Activated CD4-positive, alpha-beta T cell treated with anti-CD3 and anti-CD28 coated beads, Interleukin-2, amount 50 U/mL, for 4 hours (primary cell): ENCODE results near the gene BPNT1.
"Not testable (repeated sequence)": the region's sequence is repeated elsewhere in the genome, so short reads cannot be mapped to it uniquely, and the experiment has no call there.

ENCODE experiments used
- DNase-seq, 2 experiments: peaks; one replicate each; pipeline ENCODE4 v3.0.0-alpha.2; 2020

The BPNT1 gene

GRCh38 chr1:220089650-220090556 lies at the start of gene BPNT1:
Gene BPNT1 (minus strand): TSS chr1:220089788. CDS start chr1:220079846, 9,942 bp downstream.
- DNase-seq: peak; percentile 98 to 99

- DNase-seq: no peak
Observed at GRCh38 chr1:220137019-220137786, 47.6 kb upstream of the BPNT1 start.

GRCh38 chr1:220135755-220136154 lies 46.2 kb upstream of the BPNT1 start:
- DNase-seq: no peak

- DNase-seq: no peak
Observed at GRCh38 chr1:220129479-220130210, 40.1 kb upstream of the BPNT1 start.

GRCh38 chr1:220127076-220127475 lies 37.5 kb upstream of the BPNT1 start:
- no peak for DNase-seq

GRCh38 chr1:220124542-220124941 lies 35.0 kb upstream of the BPNT1 start:
- DNase-seq: no peak

GRCh38 chr1:220123889-220124288 lies 34.3 kb upstream of the BPNT1 start:
- DNase-seq: no peak

GRCh38 chr1:220123066-220123465 lies 33.5 kb upstream of the BPNT1 start:
- no peak for DNase-seq

- DNase-seq: no peak
Observed at GRCh38 chr1:220121791-220122530, 32.4 kb upstream of the BPNT1 start.

- no peak for DNase-seq
Observed at GRCh38 chr1:220119043-220119512, 29.5 kb upstream of the BPNT1 start.

- peak in 1 of 2 experiments; percentile 11 for DNase-seq
Observed at GRCh38 chr1:220113136-220113695, 23.6 kb upstream of the BPNT1 start.

- not testable (repeated sequence) for DNase-seq
Observed at GRCh38 chr1:220112600-220112999, 23.0 kb upstream of the BPNT1 start.

- DNase-seq: not testable (repeated sequence)
Observed at GRCh38 chr1:220110473-220110872, 20.9 kb upstream of the BPNT1 start.

- DNase-seq: no peak
Observed at GRCh38 chr1:220099826-220100225, 10.2 kb upstream of the BPNT1 start.

GRCh38 chr1:220094016-220094911 lies 4.7 kb upstream of the BPNT1 start, which contains the start of gene IARS2:
Gene IARS2 (plus strand): TSS chr1:220094132. CDS start chr1:220094217, 85 bp downstream.
- peak; percentile 93 for DNase-seq

- no peak for DNase-seq
Observed at GRCh38 chr1:220093361-220094015, 3.9 kb upstream of the BPNT1 start.

GRCh38 chr1:220092694-220093093 lies 3.1 kb upstream of the BPNT1 start:
- no peak for DNase-seq

GRCh38 chr1:220086261-220086686 lies 3.3 kb downstream of the BPNT1 start:
- not testable (repeated sequence) for DNase-seq

- DNase-seq: no peak
Observed at GRCh38 chr1:220084460-220084859, 5.1 kb downstream of the BPNT1 start.

- no peak for DNase-seq
Observed at GRCh38 chr1:220077887-220078286, 11.7 kb downstream of the BPNT1 start.
